ENCODE measurements around the gene CRTC2.

CRTC2 gene

GRCh38 chr1:153977250-153978240 is 19.1 kb upstream of the CRTC2 start, which contains the start of gene JTB:
TSS of gene JTB (minus strand) at chr1:153977674. CDS start at chr1:153977252, 422 bp downstream.
- peak; percentile 86 for DNase-seq
- in situ Hi-C loops (cut with HindIII; ENCODE audit: low pct_ligation_motif_present, low pct_unique_long_range_greater_than_20kb, low sequenced_read_pairs): no loop called here

GRCh38 chr1:153976819-153977249 is 18.4 kb upstream of the CRTC2 start:
- DNase-seq: no peak
- in situ Hi-C loops (cut with HindIII; ENCODE audit: low pct_ligation_motif_present, low pct_unique_long_range_greater_than_20kb, low sequenced_read_pairs): no loop called here

- no peak for DNase-seq
- in situ Hi-C loops (cut with HindIII; ENCODE audit: low pct_ligation_motif_present, low pct_unique_long_range_greater_than_20kb, low sequenced_read_pairs): no loop called here
Observed at GRCh38 chr1:153973525-153973924, 15.1 kb upstream of the CRTC2 start.

GRCh38 chr1:153973071-153973470 is 14.7 kb upstream of the CRTC2 start:
- DNase-seq: no peak
- in situ Hi-C loops (cut with HindIII; ENCODE audit: low pct_ligation_motif_present, low pct_unique_long_range_greater_than_20kb, low sequenced_read_pairs): no loop called here

- in situ Hi-C loops (cut with HindIII; ENCODE audit: low pct_ligation_motif_present, low pct_unique_long_range_greater_than_20kb, low sequenced_read_pairs): no loop called here
- no peak for DNase-seq
Observed at GRCh38 chr1:153970346-153970745, 11.9 kb upstream of the CRTC2 start.

- in situ Hi-C loops (cut with HindIII; ENCODE audit: low pct_ligation_motif_present, low pct_unique_long_range_greater_than_20kb, low sequenced_read_pairs): no loop called here
- no peak for DNase-seq
Observed at GRCh38 chr1:153968972-153969371, 10.6 kb upstream of the CRTC2 start.

GRCh38 chr1:153968408-153968807 is 10.0 kb upstream of the CRTC2 start:
- in situ Hi-C loops (cut with HindIII; ENCODE audit: low pct_ligation_motif_present, low pct_unique_long_range_greater_than_20kb, low sequenced_read_pairs): no loop called here
- no peak for DNase-seq

- DNase-seq: no peak
- in situ Hi-C loops (cut with HindIII; ENCODE audit: low pct_ligation_motif_present, low pct_unique_long_range_greater_than_20kb, low sequenced_read_pairs): no loop called here
Observed at GRCh38 chr1:153968000-153968363, 9.6 kb upstream of the CRTC2 start.

GRCh38 chr1:153967107-153967999 is 8.9 kb upstream of the CRTC2 start, which contains the start of gene CREB3L4:
TSS of gene CREB3L4 (plus strand) at chr1:153967902. CDS start at chr1:153968526, 624 bp downstream.
- in situ Hi-C loops (cut with HindIII; ENCODE audit: low pct_ligation_motif_present, low pct_unique_long_range_greater_than_20kb, low sequenced_read_pairs): no loop called here
- peak; percentile 98 for DNase-seq

- in situ Hi-C loops (cut with HindIII; ENCODE audit: low pct_ligation_motif_present, low pct_unique_long_range_greater_than_20kb, low sequenced_read_pairs): no loop called here
- peak; percentile 77 for DNase-seq
Observed at GRCh38 chr1:153963850-153964331, 5.5 kb upstream of the CRTC2 start.

GRCh38 chr1:153963030-153963849 is 4.8 kb upstream of the CRTC2 start, which contains the start of gene SLC39A1:
TSS of gene SLC39A1 (minus strand) at chr1:153963537. CDS start at chr1:153962715, 822 bp downstream.
- DNase-seq: peak; percentile 99
- in situ Hi-C loops (cut with HindIII; ENCODE audit: low pct_ligation_motif_present, low pct_unique_long_range_greater_than_20kb, low sequenced_read_pairs): no loop called here

GRCh38 chr1:153962088-153963029 is 3.9 kb upstream of the CRTC2 start:
- DNase-seq: peak; percentile 77
- in situ Hi-C loops (cut with HindIII; ENCODE audit: low pct_ligation_motif_present, low pct_unique_long_range_greater_than_20kb, low sequenced_read_pairs): no loop called here

- in situ Hi-C loops (cut with HindIII; ENCODE audit: low pct_ligation_motif_present, low pct_unique_long_range_greater_than_20kb, low sequenced_read_pairs): no loop called here
- no peak for DNase-seq
Observed at GRCh38 chr1:153961421-153961820, 3.0 kb upstream of the CRTC2 start.

GRCh38 chr1:153960206-153960605 is 1.8 kb upstream of the CRTC2 start:
- no peak for DNase-seq

GRCh38 chr1:153959454-153959853 is 1.0 kb upstream of the CRTC2 start:
- DNase-seq: no peak
- in situ Hi-C loops (cut with HindIII; ENCODE audit: low pct_ligation_motif_present, low pct_unique_long_range_greater_than_20kb, low sequenced_read_pairs): no loop called here

More at GRCh38 chr1:153960206-153960605, 1.8 kb upstream of the CRTC2 start:
- in situ Hi-C loops (cut with HindIII; ENCODE audit: low pct_ligation_motif_present, low pct_unique_long_range_greater_than_20kb, low sequenced_read_pairs): no loop called here

- DNase-seq: no peak
- in situ Hi-C loops (cut with HindIII; ENCODE audit: low pct_ligation_motif_present, low pct_unique_long_range_greater_than_20kb, low sequenced_read_pairs): no loop called here
Observed at GRCh38 chr1:153958961-153959260, 499 bp upstream of the CRTC2 start.

GRCh38 chr1:153957744-153958110 is 685 bp downstream of the CRTC2 start:
- in situ Hi-C loops (cut with HindIII; ENCODE audit: low pct_ligation_motif_present, low pct_unique_long_range_greater_than_20kb, low sequenced_read_pairs): no loop called here
- peak; percentile 28 for DNase-seq

All from ACHN (cell line).